Neural crest cell (in vitro differentiated cells): ENCODE data around the gene ERFL. TPM values are rescaled to one million over a fixed set of nuclear protein-coding genes. Genes with fewer than 3 reads are reported as not detected.

ENCODE experiments used
- DNase-seq: peaks from one replicate; pipeline ENCODE4 v3.0.0; 2021; ENCODE audit warnings: low read depth, mixed read lengths, low spot score
- H3K27ac Mint-ChIP-seq: one replicate; pipeline ENCODE4 v1.8.0; 2021; ENCODE audit warnings: mild to moderate bottlenecking, mixed read lengths; ENCODE audit not compliant: unreplicated experiment
- H3K27me3 Mint-ChIP-seq: 2 replicates; pipeline ENCODE4 v1.8.0; 2021; ENCODE audit warnings: low read depth, mild to moderate bottlenecking, mixed read lengths
- H3K36me3 Mint-ChIP-seq: 2 replicates; pipeline ENCODE4 v1.8.0; 2021; ENCODE audit warnings: low read depth, mild to moderate bottlenecking, mixed read lengths
- H3K4me1 Mint-ChIP-seq: 2 replicates; pipeline ENCODE4 v1.8.0; 2021; ENCODE audit warnings: mixed read lengths
- H3K4me3 Mint-ChIP-seq: one replicate; pipeline ENCODE4 v1.8.0; 2021; ENCODE audit warnings: mild to moderate bottlenecking, mixed read lengths
- H3K9me3 Mint-ChIP-seq: 2 replicates; pipeline ENCODE4 v1.8.0; 2021; ENCODE audit warnings: mixed read lengths
- CTCF ChIP-seq: fragments of 200-600 bp; sonication (generic); conservative IDR thresholded peaks from 2 replicates; pipeline ENCODE4 v1.5.0; 2021; ENCODE audit warnings: antibody characterized with exemption, mild to moderate bottlenecking
- total RNA-seq: library from RNA; stranded (reverse); gene quantifications from 2 replicates; pipeline ENCODE4 v1.2.1, GENCODE V29; 2021

ERFL gene
- total RNA-seq, 1 donor from 2014 or later = 0.12 TPM

GRCh38 chr19:41911889-41912731 is 16.1 kb downstream of the ERFL start:
- Mint-ChIP-seq H3K27ac (no peak overlapping the region), H3K27me3 (peaks cover 8% of the 10 kb centered on the region), H3K36me3 (no peaks in the 10 kb centered on the region), H3K9me3 (no peaks in the 10 kb centered on the region), H3K4me1 (no peaks in the 10 kb centered on the region), H3K4me3 (peak overlapping the region; percentile 20)
- no peak for DNase-seq
- TF ChIP-seq CTCF = no peak

- DNase-seq = no peak
- Mint-ChIP-seq H3K4me1 (no peaks in the 10 kb centered on the region), H3K4me3 (peak overlapping the region; percentile 20), H3K36me3 (no peaks in the 10 kb centered on the region), H3K27me3 (peaks cover 8% of the 10 kb centered on the region), H3K9me3 (no peaks in the 10 kb centered on the region), H3K27ac (no peak overlapping the region)
- no peak for TF ChIP-seq CTCF
Measured at GRCh38 chr19:41910992-41911888, 17.0 kb downstream of the ERFL start.

- DNase-seq = no peak
- Mint-ChIP-seq H3K9me3 (no peaks in the 10 kb centered on the region), H3K27ac (no peak overlapping the region), H3K36me3 (peaks cover 2% of the 10 kb centered on the region), H3K4me1 (peaks cover 4% of the 10 kb centered on the region), H3K4me3 (peak overlapping the region; percentile 11), H3K27me3 (peaks cover 8% of the 10 kb centered on the region)
- no peak for TF ChIP-seq CTCF
Measured at GRCh38 chr19:41910240-41910991, 17.8 kb downstream of the ERFL start.

GRCh38 chr19:41909706-41910105 is 18.5 kb downstream of the ERFL start:
- H3K36me3 Mint-ChIP-seq = peaks cover 2% of the 10 kb centered on the region
- TF ChIP-seq CTCF = no peak
- peaks cover 4% of the 10 kb centered on the region for H3K4me1 Mint-ChIP-seq
- DNase-seq = no peak
- no peak overlapping the region for H3K27ac Mint-ChIP-seq
- H3K4me3 Mint-ChIP-seq = no peak overlapping the region
- no peaks in the 10 kb centered on the region for H3K9me3 Mint-ChIP-seq
- peaks cover 8% of the 10 kb centered on the region for H3K27me3 Mint-ChIP-seq
